ENCODE data around the gene FUT9.

DNA sequence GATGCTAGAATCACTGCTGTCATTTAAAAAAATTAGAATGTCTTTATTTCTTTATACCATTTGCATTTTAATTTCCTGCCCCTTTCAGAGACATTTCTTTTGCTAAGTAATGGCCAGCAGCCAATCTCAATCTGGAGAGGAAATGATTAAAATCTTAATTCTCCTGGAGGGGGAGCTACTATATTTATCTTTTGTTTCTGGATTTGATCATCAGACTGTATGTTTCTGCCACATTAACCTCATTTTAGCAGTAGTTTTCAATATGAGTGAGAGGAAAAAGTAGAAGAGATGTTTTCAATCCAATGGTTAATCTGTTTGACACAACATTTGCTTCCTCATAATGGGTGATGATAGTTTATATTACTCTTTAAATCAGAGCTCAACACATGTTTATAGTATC is 138.0 kb downstream of the FUT9 start:
- TF ChIP-seq JUN (IDR thresholded peaks at IDR 0.05; ENCODE audit: low read depth, low read length) = no peak
- TF ChIP-seq CTCF (IDR thresholded peaks at IDR 0.05; ENCODE audit: control extremely low read depth in 1 of 3, insufficient read depth in 1 of 3, low read depth in 1 of 3, low read length in 3 of 3) = no peak
- no peak for TF ChIP-seq SP1 (IDR thresholded peaks at IDR 0.05; ENCODE audit: low read depth, low read length)
- no peak for TF ChIP-seq NANOG (IDR thresholded peaks at IDR 0.05; ENCODE audit: insufficient read depth, low read depth, low read length, poor library complexity, severe bottlenecking)
- TF ChIP-seq EZH2 (IDR thresholded peaks at IDR 0.05; ENCODE audit: low read depth, low read length, severe bottlenecking) = no peak
- TF ChIP-seq CREB1 (IDR thresholded peaks at IDR 0.05) = no peak
- TF ChIP-seq TBP (IDR thresholded peaks at IDR 0.05; ENCODE audit: low read depth, low read length) = no peak
- TF ChIP-seq JUND (IDR thresholded peaks at IDR 0.05; ENCODE audit: low read length) = no peak
- no peak for TF ChIP-seq CHD7 (IDR thresholded peaks at IDR 0.05; ENCODE audit: insufficient replicate concordance, low read length)
- no peak for TF ChIP-seq POLR2AphosphoS5 (IDR thresholded peaks at IDR 0.05; ENCODE audit: low read depth, low read length)
- TF ChIP-seq CEBPB (IDR thresholded peaks at IDR 0.05; ENCODE audit: low read depth, low read length) = no peak
- TF ChIP-seq POLR2A (IDR thresholded peaks at IDR 0.05; ENCODE audit: control extremely low read depth in 1 of 2, low read depth in 2 of 2, low read length in 2 of 2) = no peak
- TF ChIP-seq USF2 (IDR thresholded peaks at IDR 0.05; ENCODE audit: low read length) = no peak
